NB4 (cell line): ENCODE measurements around the gene NUDCD2.

Experiments used
- MYC ChIP-seq: IDR thresholded peaks from 2 replicates; pipeline ENCODE4 v1.6.1; 2011; ENCODE audit warnings: low read depth, low read length
- POLR2A ChIP-seq: IDR thresholded peaks from 2 replicates; pipeline ENCODE4 v1.6.1; 2011; ENCODE audit warnings: mild to moderate bottlenecking; ENCODE audit not compliant: insufficient read length; ENCODE audit errors: extremely low read depth
- TF ChIP-seq, protein P1 (sequence below): IDR thresholded peaks from one replicate; pipeline ENCODE4 v1.5.1; 2012; ENCODE audit warnings: low read depth, low read length
- TF ChIP-seq, protein P2 (sequence below): IDR thresholded peaks from 2 replicates; pipeline ENCODE4 v1.6.1; 2011; ENCODE audit warnings: low read depth, low read length

DNA sequence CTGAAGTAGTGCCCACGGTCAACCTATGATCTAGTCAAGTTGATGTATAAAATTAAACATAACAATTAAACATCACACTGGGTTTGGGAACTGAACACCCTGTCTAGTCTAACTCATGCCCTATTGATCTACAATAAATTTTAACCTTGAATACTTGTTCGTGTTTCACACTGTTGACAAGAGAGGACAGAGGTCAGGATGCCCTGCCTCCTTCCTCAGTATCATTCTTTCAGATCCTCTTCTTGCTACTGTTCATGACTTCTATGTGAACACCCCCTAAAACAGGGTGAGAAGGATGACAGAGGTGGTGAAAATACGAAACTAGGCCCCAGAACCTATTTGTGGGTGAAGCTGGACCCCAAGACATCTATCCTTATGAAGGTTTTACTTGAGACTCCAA is 37.4 kb upstream of the NUDCD2 start:
- TF ChIP-seq, protein P1, sequence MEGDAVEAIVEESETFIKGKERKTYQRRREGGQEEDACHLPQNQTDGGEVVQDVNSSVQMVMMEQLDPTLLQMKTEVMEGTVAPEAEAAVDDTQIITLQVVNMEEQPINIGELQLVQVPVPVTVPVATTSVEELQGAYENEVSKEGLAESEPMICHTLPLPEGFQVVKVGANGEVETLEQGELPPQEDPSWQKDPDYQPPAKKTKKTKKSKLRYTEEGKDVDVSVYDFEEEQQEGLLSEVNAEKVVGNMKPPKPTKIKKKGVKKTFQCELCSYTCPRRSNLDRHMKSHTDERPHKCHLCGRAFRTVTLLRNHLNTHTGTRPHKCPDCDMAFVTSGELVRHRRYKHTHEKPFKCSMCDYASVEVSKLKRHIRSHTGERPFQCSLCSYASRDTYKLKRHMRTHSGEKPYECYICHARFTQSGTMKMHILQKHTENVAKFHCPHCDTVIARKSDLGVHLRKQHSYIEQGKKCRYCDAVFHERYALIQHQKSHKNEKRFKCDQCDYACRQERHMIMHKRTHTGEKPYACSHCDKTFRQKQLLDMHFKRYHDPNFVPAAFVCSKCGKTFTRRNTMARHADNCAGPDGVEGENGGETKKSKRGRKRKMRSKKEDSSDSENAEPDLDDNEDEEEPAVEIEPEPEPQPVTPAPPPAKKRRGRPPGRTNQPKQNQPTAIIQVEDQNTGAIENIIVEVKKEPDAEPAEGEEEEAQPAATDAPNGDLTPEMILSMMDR, result no peak
- TF ChIP-seq MYC (no peak), POLR2A (no peak)
- TF ChIP-seq, protein P2, sequence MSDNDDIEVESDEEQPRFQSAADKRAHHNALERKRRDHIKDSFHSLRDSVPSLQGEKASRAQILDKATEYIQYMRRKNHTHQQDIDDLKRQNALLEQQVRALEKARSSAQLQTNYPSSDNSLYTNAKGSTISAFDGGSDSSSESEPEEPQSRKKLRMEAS, result no peak
